Cardiac muscle cell (in vitro differentiated cells and primary cell): ENCODE measurements around the gene RAD51D. TPM values are rescaled to one million over a fixed set of nuclear protein-coding genes. Genes with fewer than 3 reads are reported as not detected.
A peak's percentile ranks its signal among the peaks of the same experiment; 100 is the strongest.
"Not testable (repeated sequence)": the region's sequence is repeated elsewhere in the genome, so short reads cannot be mapped to it uniquely, and the experiment has no call there.

Experiments
- DNase-seq, 2 donors: peaks; one replicate each; pipeline versions ENCODE4 v3.0.0 to v3.0.0-alpha.2; 2010 to 2017; ENCODE audit warnings: low read depth in 1 of 2, low spot score in 1 of 2
- H3K27ac ChIP-seq: fragments of 200-600 bp; sonication (generic); 2 replicates; pipeline ENCODE4 v1.5.1; 2016
- H3K27me3 ChIP-seq: fragments of 200-600 bp; sonication (generic); 2 replicates; pipeline ENCODE4 v1.6.0; 2016; ENCODE audit warnings: control low read depth
- H3K36me3 ChIP-seq: fragments of 200-600 bp; sonication (generic); 2 replicates; pipeline ENCODE4 v1.5.1; 2016; ENCODE audit warnings: control low read depth
- H3K4me1 ChIP-seq: fragments of 200-600 bp; sonication (generic); 2 replicates; pipeline ENCODE4 v1.8.1; 2017; ENCODE audit warnings: low read depth, mild to moderate bottlenecking, mixed run types
- H3K4me3 ChIP-seq: fragments of 200-600 bp; sonication (generic); 2 replicates; pipeline ENCODE4 v1.5.1; 2016; ENCODE audit warnings: mild to moderate bottlenecking
- H3K9me3 ChIP-seq: fragments of 200-600 bp; sonication (generic); 2 replicates; pipeline ENCODE4 v1.5.1; 2017; ENCODE audit warnings: low read depth, mild to moderate bottlenecking, control low read depth
- polyA plus RNA-seq: library from polyadenylated mRNA; unstranded; fragments of >200 nt; fragmentation: Nextera tagmentation; extraction: Ambion mirVana; gene quantifications from 2 replicates; pipeline ENCODE4 v1.2.1, GENCODE V29; 2016
- total RNA-seq: library from RNA; depleted of rRNA; stranded (reverse); fragments of >200 nt; gene quantifications from 2 replicates; pipeline ENCODE4 v1.2.3, GENCODE V29; 2016
- TF ChIP-seq, protein P1 (sequence below): IDR thresholded peaks from 2 replicates; pipeline ENCODE4 v1.5.1; 2012; ENCODE audit warnings: low read depth, mild to moderate bottlenecking, low read length

Gene RAD51D
- total and polyA plus RNA-seq, 2 experiments from 2014 or later = 5.8 to 14.0 TPM

DNA sequence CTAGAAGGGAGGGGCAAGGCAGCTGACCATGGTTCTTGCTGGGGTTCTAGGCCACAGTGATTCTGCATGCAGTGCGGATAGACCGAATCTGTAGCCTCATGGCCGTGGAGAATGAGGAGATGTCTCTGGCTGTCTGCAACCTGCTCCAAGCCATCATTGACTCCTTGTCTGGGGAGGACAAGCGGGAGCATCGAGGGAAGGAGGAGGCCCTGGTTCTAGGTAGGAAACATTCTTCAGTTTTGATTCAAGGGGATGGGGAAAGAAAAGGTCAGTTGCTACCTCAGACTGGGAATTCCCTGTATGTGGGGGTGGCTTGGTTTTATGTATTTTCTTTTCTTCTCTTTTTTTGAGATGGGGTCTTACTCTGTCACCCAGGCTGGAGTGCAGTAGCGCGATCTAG is 35.6 kb upstream of the RAD51D start:
- TF ChIP-seq, protein P1, sequence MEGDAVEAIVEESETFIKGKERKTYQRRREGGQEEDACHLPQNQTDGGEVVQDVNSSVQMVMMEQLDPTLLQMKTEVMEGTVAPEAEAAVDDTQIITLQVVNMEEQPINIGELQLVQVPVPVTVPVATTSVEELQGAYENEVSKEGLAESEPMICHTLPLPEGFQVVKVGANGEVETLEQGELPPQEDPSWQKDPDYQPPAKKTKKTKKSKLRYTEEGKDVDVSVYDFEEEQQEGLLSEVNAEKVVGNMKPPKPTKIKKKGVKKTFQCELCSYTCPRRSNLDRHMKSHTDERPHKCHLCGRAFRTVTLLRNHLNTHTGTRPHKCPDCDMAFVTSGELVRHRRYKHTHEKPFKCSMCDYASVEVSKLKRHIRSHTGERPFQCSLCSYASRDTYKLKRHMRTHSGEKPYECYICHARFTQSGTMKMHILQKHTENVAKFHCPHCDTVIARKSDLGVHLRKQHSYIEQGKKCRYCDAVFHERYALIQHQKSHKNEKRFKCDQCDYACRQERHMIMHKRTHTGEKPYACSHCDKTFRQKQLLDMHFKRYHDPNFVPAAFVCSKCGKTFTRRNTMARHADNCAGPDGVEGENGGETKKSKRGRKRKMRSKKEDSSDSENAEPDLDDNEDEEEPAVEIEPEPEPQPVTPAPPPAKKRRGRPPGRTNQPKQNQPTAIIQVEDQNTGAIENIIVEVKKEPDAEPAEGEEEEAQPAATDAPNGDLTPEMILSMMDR = no peak
- H3K4me3 ChIP-seq = no peak overlapping the region
- H3K4me1 ChIP-seq = peaks cover 2% of the 10 kb centered on the region
- H3K9me3 ChIP-seq = no peaks in the 10 kb centered on the region
- H3K27me3 ChIP-seq = no peaks in the 10 kb centered on the region
- no peak for DNase-seq
- no peak overlapping the region for H3K27ac ChIP-seq
- H3K36me3 ChIP-seq = peaks cover 90% of the 10 kb centered on the region

DNA sequence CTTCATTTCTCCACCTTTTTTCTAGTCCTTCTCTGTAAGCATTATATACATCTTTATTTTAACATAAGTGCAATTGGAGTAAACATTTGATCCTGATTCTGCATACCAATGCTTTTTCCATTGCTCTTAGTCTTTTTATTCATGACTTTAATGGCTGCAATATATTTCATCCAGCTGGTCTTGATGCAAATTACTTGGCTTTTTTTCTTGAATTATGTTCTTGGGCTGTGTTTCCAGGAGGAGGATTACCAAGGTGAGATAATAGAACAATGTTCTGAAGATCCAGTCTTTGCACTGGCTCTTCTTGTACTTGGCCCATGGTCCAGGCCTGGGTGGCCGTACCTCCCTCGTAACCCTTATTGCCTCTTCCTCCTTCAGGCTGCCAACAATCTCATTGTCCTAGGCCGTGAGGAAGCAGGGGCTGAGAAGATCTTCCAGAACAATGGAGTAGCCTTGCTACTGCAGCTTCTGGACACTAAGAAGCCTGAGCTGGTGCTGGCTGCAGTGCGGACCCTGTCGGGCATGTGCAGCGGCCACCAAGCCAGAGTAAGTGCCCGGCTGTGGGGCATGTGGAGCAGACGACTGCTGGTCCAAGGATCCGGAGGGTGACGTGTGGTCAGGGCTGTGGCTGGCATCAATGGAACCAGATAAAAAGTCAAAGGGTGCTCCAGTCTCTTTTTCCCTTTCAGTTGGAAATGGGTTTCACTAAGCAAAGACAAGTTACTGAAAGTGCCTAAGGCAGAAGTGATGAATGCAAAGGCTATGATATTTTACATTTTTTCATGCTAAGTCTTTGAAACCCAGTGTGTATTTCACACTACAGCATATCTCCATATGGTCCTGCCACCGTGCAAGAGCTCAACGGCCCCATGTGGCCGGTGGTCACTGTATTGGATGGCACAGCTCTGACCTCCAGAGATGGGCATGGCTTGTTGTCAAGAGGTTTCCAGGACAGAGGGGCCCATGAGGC is 34.8 kb upstream of the RAD51D start:
- peaks cover 10% of the 10 kb centered on the region for H3K4me1 ChIP-seq
- no peak for DNase-seq
- peaks cover 84% of the 10 kb centered on the region for H3K36me3 ChIP-seq
- H3K27me3 ChIP-seq = no peaks in the 10 kb centered on the region
- H3K27ac ChIP-seq = no peak overlapping the region
- TF ChIP-seq, protein P1 = no peak
- H3K9me3 ChIP-seq = no peaks in the 10 kb centered on the region
- H3K4me3 ChIP-seq = no peak overlapping the region

DNA sequence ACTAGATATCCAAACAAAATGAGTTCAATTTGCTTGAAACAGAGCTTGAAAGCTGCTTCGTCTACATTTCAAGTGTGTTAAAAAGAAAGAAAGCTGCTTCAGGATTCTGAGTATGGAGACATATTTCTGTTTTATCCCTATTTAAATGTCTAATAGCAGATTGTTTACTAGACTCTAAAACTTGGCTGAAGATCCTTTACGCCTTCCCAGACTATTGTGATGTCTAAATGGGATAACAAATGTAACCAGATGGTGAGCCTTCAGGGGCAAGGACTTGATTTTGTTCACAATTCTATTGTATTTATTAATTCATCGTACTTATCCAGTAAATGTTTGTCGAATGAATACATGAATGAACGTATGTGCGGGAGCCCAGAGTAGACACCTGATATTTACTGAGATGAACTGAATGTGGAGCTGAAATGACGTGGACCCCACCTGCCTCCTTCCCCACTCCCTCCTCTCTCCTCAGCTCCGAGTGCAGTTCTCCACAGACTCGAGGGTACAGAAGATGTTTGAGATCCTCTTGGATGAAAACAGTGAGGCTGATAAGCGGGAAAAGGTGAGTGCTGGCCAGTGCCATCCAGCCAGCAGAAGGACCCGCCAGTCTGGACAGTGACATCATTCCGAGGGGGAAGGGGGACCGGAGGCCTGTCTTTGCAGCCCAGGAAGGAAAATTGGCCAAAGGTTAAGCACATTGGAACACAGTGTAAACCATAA is 32.9 kb upstream of the RAD51D start:
- Histone ChIP-seq H3K27ac (no peak overlapping the region), H3K9me3 (no peaks in the 10 kb centered on the region), H3K4me1 (peaks cover 20% of the 10 kb centered on the region), H3K27me3 (no peaks in the 10 kb centered on the region), H3K4me3 (no peak overlapping the region), H3K36me3 (peaks cover 67% of the 10 kb centered on the region)
- TF ChIP-seq, protein P1 = no peak
- DNase-seq = no peak

DNA sequence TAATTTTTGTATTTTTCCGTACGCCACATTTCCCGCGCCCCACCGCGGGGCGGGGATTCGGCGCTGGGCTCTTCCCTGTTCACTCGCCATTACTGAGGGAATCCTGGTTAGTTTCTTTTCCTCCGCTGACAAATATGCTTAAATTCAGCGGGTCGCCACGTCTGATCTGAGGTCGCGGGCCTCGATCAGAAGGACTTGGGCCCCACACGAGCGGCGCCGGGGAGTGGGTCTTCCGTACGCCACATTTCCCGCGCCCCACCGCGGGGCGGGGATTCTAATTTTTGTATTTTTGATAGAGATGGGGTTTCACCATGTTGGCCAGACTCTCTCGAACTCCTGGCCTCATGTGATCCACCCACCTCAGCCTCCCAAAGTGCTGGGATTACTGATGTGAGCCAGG is 31.4 kb upstream of the RAD51D start:
- H3K9me3 ChIP-seq, H3K27me3 ChIP-seq, DNase-seq, H3K4me3 ChIP-seq, H3K27ac ChIP-seq: not testable (repeated sequence)
- H3K4me1 ChIP-seq = peaks cover 31% of the 10 kb centered on the region
- peaks cover 54% of the 10 kb centered on the region for H3K36me3 ChIP-seq

DNA sequence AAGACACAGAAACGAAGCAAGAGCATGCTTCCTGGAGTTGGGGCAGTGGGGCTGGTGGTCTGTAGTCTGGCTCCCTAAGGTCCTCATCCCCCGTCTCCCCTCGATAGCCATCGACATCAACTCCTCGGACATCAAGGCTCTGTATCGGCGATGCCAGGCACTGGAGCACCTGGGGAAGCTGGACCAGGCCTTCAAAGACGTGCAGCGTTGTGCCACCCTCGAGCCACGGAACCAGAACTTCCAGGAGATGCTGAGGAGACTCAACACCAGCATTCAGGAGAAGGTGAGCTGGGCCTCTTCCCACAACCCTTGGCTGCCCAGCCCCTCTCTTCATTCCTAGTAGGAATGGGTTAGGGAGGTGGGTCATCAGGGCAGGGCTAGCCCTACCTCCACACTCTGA is 30.3 kb upstream of the RAD51D start:
- H3K9me3 ChIP-seq = no peaks in the 10 kb centered on the region
- DNase-seq = no peak
- TF ChIP-seq, protein P1 = no peak
- peak overlapping the region; percentile 5 for H3K4me3 ChIP-seq
- peak overlapping the region; percentile 99 for H3K27ac ChIP-seq
- H3K4me1 ChIP-seq = peaks cover 32% of the 10 kb centered on the region
- H3K36me3 ChIP-seq = peaks cover 43% of the 10 kb centered on the region
- no peaks in the 10 kb centered on the region for H3K27me3 ChIP-seq
